ENCODE results near the gene PIK3AP1.
"Not testable (repeated sequence)": the region's sequence is repeated elsewhere in the genome, so short reads cannot be mapped to it uniquely, and the experiment has no call there.

PIK3AP1 gene

GRCh38 chr10:96720422-96721206, at the start of gene PIK3AP1:
Gene PIK3AP1 (minus strand): TSS chr10:96720514. CDS start chr10:96720394, 120 bp downstream.
- DNase-seq = peak; percentile 33

DNA sequence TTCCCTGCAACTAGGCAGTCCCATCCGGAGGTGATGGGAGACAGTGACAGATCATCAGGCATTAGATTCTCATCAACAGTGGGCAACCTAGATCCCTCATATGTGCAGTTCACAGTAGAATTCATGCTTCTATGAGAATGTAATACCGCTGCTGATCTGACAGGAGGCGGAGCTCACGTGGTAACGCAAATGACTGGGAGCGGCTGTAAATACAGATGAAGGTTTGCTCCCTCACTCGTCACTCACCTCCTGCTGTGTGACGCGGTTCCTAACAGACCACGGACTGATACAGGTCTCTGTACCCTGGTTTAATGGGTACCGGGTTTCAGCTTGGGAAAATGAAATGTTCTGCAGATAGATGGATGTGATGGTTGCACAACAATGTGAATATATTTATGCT, 47.8 kb upstream of the PIK3AP1 start:
- no peak for DNase-seq

- DNase-seq = no peak
Measured at GRCh38 chr10:96767611-96768010, 47.3 kb upstream of the PIK3AP1 start.

DNA sequence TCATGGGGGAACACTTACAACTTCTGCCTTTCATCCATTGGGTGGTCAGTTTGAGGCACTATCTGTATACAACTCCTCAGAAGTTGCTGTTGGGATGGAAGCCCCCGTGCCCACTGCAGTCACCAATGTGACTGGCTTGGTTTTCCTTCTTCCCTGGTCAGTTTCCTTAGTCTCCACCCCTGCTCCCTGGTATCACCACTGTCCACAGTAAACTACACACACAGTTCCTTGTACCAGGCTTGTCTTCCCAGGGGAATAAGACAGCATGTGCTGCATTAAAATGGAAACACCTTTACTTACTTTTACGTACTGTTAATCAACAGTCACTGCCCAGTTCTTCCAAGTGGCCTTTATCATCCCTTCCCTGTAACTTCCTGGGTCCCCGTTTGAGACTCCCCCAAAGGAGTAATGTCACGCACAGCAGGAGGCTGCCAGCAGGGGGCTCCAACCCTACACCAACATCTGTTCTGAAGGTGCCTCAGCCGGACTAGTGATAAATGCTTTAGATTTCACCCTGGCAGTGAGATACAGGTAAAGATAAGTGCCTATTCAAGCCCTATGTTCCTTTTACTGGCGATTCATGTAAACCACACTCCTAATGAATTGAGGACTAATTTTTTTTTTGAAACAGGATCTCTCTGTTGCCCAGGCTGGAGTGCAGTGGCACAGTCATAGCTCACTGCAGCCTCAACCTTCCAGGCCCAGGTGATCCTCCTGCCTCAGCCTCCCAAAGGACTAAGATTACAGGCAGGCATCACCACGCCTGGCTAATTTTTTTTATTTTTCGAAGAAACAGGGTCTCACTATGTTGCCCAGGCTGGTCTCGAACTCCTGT, 45.3 kb upstream of the PIK3AP1 start:
- no peak for DNase-seq

DNA sequence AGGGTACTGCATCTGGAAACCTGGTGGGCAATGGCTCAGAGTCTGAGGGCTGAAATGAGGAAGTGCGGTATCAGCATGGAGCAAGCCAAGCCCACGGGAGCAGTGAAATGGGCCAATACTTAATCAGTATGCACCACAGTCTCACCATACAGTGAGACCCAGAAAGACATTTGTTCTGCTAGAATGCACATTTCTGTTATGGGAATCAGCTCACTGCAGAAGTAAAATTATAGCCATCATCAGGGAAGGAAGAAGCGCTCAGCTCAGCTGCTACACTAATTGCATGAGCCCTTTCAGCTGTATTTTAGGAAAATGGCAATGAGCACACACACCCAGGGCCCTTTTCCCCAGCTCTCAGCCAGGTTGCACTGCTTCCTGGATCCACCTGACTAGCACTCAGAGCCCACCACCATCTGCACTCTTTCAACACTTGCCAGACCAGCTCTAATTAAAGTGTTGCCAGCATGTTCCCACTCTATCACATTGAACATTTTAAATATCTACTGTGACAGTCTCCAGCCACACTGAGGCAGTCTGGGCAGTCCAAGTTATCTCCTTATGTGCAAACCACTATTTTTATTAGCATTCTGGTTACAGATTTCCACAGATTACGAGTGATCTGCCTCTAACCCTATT, 44.2 kb upstream of the PIK3AP1 start:
- DNase-seq = no peak

DNA sequence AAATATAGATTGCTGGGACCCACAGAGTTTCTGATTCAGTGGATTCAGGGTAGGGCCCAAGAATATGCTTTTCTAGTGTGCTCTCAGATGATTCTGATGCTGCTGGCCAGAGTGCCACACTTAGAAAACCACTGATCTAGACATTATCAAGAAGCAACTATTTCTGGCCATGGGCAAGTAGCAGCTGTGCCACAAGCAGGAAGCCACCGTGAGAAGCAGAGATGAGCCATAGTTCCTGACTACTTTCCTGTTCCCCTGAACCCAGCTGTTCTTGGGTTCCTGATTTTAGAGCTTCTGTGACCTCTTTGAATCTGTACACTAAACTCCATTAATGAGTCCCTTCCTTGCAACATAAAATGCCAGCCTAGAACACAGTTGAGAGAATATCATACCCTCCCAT, 38.1 kb upstream of the PIK3AP1 start:
- DNase-seq = no peak

GRCh38 chr10:96756111-96756903, 36.0 kb upstream of the PIK3AP1 start:
- DNase-seq = no peak

GRCh38 chr10:96753956-96754355, 33.6 kb upstream of the PIK3AP1 start:
- no peak for DNase-seq

- DNase-seq = no peak
Measured at GRCh38 chr10:96752375-96752774, 32.1 kb upstream of the PIK3AP1 start.

GRCh38 chr10:96750316-96750715, 30.0 kb upstream of the PIK3AP1 start:
- not testable (repeated sequence) for DNase-seq

GRCh38 chr10:96747734-96748550, 27.6 kb upstream of the PIK3AP1 start:
- no peak for DNase-seq

DNA sequence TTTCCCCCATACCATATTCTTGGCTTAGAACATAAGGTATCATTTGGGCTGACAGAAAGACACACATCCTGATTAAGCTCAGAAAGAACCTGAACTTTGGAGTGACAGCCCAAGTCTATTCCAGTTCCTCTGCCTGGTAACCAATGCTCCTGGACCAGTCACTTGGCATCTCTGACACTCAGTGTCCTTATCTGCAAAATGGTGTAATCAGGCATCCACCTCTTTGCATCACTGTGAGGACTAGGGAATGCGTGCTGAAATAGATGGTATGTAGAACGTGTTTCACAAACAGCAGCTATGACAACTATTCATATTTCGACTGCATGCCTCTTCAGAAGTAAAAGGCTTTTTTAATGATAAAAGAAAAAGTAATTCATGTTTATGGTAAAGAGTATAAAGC, 26.2 kb upstream of the PIK3AP1 start:
- DNase-seq = no peak

- DNase-seq = no peak
Measured at GRCh38 chr10:96745950-96746349, 25.6 kb upstream of the PIK3AP1 start.

DNA sequence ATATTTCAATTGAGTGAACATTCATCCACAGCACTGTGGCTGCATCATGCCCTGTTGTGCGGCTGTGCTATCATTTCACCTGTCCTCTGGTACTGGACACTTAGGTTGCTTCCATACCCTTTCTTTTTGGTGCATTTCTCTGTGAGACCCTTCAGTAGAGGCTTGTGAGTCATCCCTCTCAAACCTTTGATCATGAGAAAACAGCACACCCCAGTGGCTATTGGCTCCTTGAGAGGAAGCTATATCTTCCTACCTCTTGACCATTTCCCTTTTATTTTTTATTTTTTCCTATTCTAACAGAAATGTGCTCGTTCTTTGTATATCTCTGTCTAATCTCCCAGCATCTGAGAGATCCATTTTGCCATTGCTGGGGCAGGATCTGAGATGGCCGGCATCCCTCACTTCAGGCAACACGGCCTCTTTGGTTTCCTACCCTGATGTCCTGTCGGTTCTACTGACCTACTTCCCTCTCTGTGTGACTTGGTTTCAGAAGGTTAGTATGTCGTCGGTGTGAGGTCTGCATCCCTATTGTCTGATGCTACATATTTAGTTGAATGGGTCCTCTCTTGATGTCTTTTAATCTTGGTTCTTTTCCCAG, 23.8 kb upstream of the PIK3AP1 start:
- DNase-seq = no peak

GRCh38 chr10:96741557-96741956, 21.2 kb upstream of the PIK3AP1 start:
- not testable (repeated sequence) for DNase-seq

- no peak for DNase-seq
Measured at GRCh38 chr10:96740579-96741281, 20.4 kb upstream of the PIK3AP1 start.

DNA sequence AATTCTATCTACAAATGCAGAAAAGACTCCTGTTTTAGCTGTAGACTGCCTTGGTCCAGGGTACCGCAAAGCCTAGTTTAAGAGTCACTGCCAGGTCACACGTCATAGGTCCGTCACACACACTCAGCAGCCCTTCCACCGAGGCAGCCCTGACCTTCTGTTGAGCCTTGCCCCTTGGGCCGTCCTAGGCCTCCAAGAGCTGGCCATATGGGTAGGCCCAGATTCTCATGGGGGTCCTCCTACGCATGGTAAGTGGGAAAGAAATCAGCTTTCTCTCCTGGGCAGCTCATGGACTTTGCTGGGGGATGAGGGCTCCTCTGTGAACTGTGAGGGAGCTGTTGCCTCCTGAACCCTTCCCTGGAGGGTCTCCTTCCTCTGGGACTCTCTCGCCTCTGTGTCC, 19.8 kb upstream of the PIK3AP1 start:
- no peak for DNase-seq

DNA sequence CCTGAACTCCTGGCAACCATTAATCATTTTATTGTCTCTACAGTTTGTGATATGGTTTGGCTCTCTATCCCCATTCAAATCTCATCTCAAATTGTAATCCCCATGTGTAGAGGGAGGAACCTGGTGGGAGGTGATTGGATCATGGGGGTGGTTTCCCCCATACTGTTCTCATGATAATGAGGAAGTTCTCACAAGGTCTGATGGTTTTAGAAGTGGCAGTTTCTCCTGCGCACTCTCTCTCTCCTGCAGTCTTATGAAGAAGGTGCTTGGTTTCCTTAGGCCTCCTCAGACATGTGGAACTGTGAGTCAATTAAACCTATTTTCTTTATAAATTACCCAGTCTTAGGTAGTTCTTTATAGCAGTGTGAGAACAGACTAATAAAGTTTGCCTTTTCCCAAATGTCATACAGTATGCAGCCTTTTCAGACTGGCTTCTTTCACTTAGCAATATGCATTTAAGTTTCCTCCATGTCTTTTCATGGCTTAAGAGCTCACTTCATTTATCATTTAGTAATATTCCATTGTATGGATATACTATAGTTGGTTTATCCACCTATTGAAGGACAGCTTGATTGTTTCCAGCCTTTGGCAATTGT, 17.1 kb upstream of the PIK3AP1 start:
- not testable (repeated sequence) for DNase-seq

DNA sequence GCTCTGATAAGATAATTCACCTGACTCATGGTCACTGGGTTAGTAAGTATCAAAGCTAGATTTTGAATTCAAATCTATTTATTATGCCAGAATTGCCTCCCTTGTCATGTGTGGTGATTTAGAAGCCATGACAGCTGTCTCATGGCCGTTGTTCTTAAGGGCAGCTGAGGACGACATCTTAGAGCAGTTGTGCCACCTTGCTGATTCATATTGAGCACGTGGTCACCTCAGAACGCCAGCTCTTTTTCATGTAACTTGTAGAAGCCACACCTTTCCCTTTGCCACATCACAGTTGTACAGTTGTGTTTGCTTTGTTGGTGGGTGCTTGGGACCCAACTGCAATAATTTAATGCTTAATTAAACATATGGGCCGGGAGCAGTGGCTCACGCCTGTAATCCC, 4.3 kb upstream of the PIK3AP1 start:
- DNase-seq = no peak

- no peak for DNase-seq
Measured at GRCh38 chr10:96721207-96721572, 876 bp upstream of the PIK3AP1 start.
